Measurements from ENCODE around the gene ULBP2. TPM values are rescaled to one million over a fixed set of nuclear protein-coding genes. Genes with fewer than 3 reads are reported as not detected.
"Not testable (repeated sequence)": the region's sequence is repeated elsewhere in the genome, so short reads cannot be mapped to it uniquely, and the experiment has no call there.

Gene ULBP2
- total RNA-seq, 2 experiments from 2014 or later, result 0.90 to 1.2 TPM

- POLR2A ChIA-PET; H3K36me3 Mint-ChIP-seq; CTCF ChIA-PET; intact Hi-C loops (cut with micrococcal nuclease); DNase-seq; H3K27ac Mint-ChIP-seq; H3K4me3 Mint-ChIP-seq; H3K9me3 Mint-ChIP-seq: not testable (repeated sequence)
- Mint-ChIP-seq H3K27me3 (peaks cover 68% of the 10 kb centered on the region), H3K4me1 (ENCODE audit: low read depth) (peaks cover 19% of the 10 kb centered on the region)
Measured at GRCh38 chr6:149958124-149958523, 16.3 kb downstream of the ULBP2 start.

- CTCF ChIA-PET; DNase-seq; POLR2A ChIA-PET; H3K9me3 Mint-ChIP-seq; H3K27ac Mint-ChIP-seq; intact Hi-C loops (cut with micrococcal nuclease); H3K36me3 Mint-ChIP-seq; H3K4me3 Mint-ChIP-seq: not testable (repeated sequence)
- Mint-ChIP-seq H3K27me3 (peaks cover 75% of the 10 kb centered on the region), H3K4me1 (ENCODE audit: low read depth) (peaks cover 29% of the 10 kb centered on the region)
Measured at GRCh38 chr6:149959806-149960205, 18.0 kb downstream of the ULBP2 start.

GRCh38 chr6:149960488-149960887, 18.7 kb downstream of the ULBP2 start:
- peaks cover 29% of the 10 kb centered on the region for H3K4me1 Mint-ChIP-seq (ENCODE audit: low read depth)
- no peak overlapping the region for H3K4me3 Mint-ChIP-seq
- ChIA-PET POLR2A (no interaction called here), CTCF (no interaction called here)
- H3K36me3 Mint-ChIP-seq, result peaks cover 2% of the 10 kb centered on the region
- no peaks in the 10 kb centered on the region for H3K9me3 Mint-ChIP-seq
- no peak for DNase-seq
- no peak overlapping the region for H3K27ac Mint-ChIP-seq
- peaks cover 76% of the 10 kb centered on the region for H3K27me3 Mint-ChIP-seq
- intact Hi-C loops (cut with micrococcal nuclease), result no loop called here

GRCh38 chr6:149961728-149962425, 20.1 kb downstream of the ULBP2 start:
- Mint-ChIP-seq H3K4me3 (no peak overlapping the region), H3K27me3 (peaks cover 72% of the 10 kb centered on the region), H3K36me3 (peaks cover 2% of the 10 kb centered on the region), H3K9me3 (no peaks in the 10 kb centered on the region), H3K4me1 (ENCODE audit: low read depth) (peaks cover 29% of the 10 kb centered on the region), H3K27ac (peak overlapping the region; percentile 8)
- DNase-seq, result peak; percentile 62
- ChIA-PET POLR2A (no interaction called here), CTCF (interaction anchor here (0.8 to 2.2 kb wide), 3 partner anchors 46 to 109 kb away, joined by 3 to 7 read pairs (median 3); no protein-coding TSS in a partner anchor)
- intact Hi-C loops (cut with micrococcal nuclease), result loop anchor here (2.0 kb wide), 1 partner anchor 55 kb away; no protein-coding TSS in a partner anchor

GRCh38 chr6:149962461-149963211, 20.8 kb downstream of the ULBP2 start:
- peaks cover 2% of the 10 kb centered on the region for H3K36me3 Mint-ChIP-seq
- peaks cover 75% of the 10 kb centered on the region for H3K27me3 Mint-ChIP-seq
- ChIA-PET POLR2A (no interaction called here), CTCF (interaction anchor here (0.8 to 2.2 kb wide), 3 partner anchors 45 to 108 kb away, joined by 3 to 7 read pairs (median 3); no protein-coding TSS in a partner anchor)
- H3K9me3 Mint-ChIP-seq, result no peaks in the 10 kb centered on the region
- peaks cover 29% of the 10 kb centered on the region for H3K4me1 Mint-ChIP-seq (ENCODE audit: low read depth)
- intact Hi-C loops (cut with micrococcal nuclease), result loop anchor here (1.0 to 2.0 kb wide), 5 partner anchors 21 to 54 kb away; no protein-coding TSS in a partner anchor
- no peak overlapping the region for H3K27ac Mint-ChIP-seq
- H3K4me3 Mint-ChIP-seq, result peak overlapping the region; percentile 86
- no peak for DNase-seq

GRCh38 chr6:149963212-149963461, 21.3 kb downstream of the ULBP2 start:
- intact Hi-C loops (cut with micrococcal nuclease), result loop anchor here (1.0 to 2.0 kb wide), 5 partner anchors 22 to 54 kb away; no protein-coding TSS in a partner anchor
- peak; percentile 72 for DNase-seq
- Mint-ChIP-seq H3K27ac (peak overlapping the region; percentile 70), H3K4me1 (ENCODE audit: low read depth) (peaks cover 29% of the 10 kb centered on the region), H3K27me3 (peaks cover 75% of the 10 kb centered on the region), H3K4me3 (peak overlapping the region; percentile 86), H3K9me3 (no peaks in the 10 kb centered on the region), H3K36me3 (peaks cover 2% of the 10 kb centered on the region)
- POLR2A ChIA-PET, result no interaction called here
- CTCF ChIA-PET, result interaction anchor here (2.2 kb wide), 1 partner anchor 53 kb away, joined by 7 read pairs; no protein-coding TSS in a partner anchor

- H3K27me3 Mint-ChIP-seq, result peaks cover 75% of the 10 kb centered on the region
- peaks cover 29% of the 10 kb centered on the region for H3K4me1 Mint-ChIP-seq (ENCODE audit: low read depth)
- H3K9me3 Mint-ChIP-seq, result no peaks in the 10 kb centered on the region
- POLR2A ChIA-PET, result interaction anchor here (0.9 kb wide), 1 partner anchor 28 kb away, joined by 3 read pairs; no protein-coding TSS in a partner anchor
- peak; percentile 91 for DNase-seq
- CTCF ChIA-PET, result no interaction called here
- intact Hi-C loops (cut with micrococcal nuclease), result loop anchor here (1.0 to 2.0 kb wide), 5 partner anchors 22 to 53 kb away; no protein-coding TSS in a partner anchor
- peaks cover 2% of the 10 kb centered on the region for H3K36me3 Mint-ChIP-seq
- H3K4me3 Mint-ChIP-seq, result peak within 1 kb of the TSS; percentile 86
- peak within 1 kb of the TSS; percentile 70 for H3K27ac Mint-ChIP-seq
Measured at GRCh38 chr6:149963462-149964307, 21.9 kb downstream of the ULBP2 start, which contains the start of gene ULBP1. TSS of gene ULBP1 (plus strand) at chr6:149963943. CDS start at chr6:149964050, 107 bp downstream.

- CTCF ChIA-PET, result no interaction called here
- peak overlapping the region; percentile 86 for H3K4me3 Mint-ChIP-seq
- peak overlapping the region; percentile 11 for H3K27ac Mint-ChIP-seq
- H3K9me3 Mint-ChIP-seq, result no peaks in the 10 kb centered on the region
- H3K36me3 Mint-ChIP-seq, result peaks cover 2% of the 10 kb centered on the region
- peaks cover 25% of the 10 kb centered on the region for H3K4me1 Mint-ChIP-seq (ENCODE audit: low read depth)
- intact Hi-C loops (cut with micrococcal nuclease), result no loop called here
- DNase-seq, result peak; percentile 37
- peaks cover 72% of the 10 kb centered on the region for H3K27me3 Mint-ChIP-seq
- POLR2A ChIA-PET, result interaction anchor here (0.9 kb wide), 1 partner anchor 27 kb away, joined by 3 read pairs; no protein-coding TSS in a partner anchor
Measured at GRCh38 chr6:149964308-149965193, 22.7 kb downstream of the ULBP2 start.

GRCh38 chr6:149965194-149966020, 23.6 kb downstream of the ULBP2 start:
- ChIA-PET CTCF (no interaction called here), POLR2A (no interaction called here)
- no peak overlapping the region for H3K27ac Mint-ChIP-seq
- no peaks in the 10 kb centered on the region for H3K9me3 Mint-ChIP-seq
- H3K36me3 Mint-ChIP-seq, result peaks cover 2% of the 10 kb centered on the region
- intact Hi-C loops (cut with micrococcal nuclease), result no loop called here
- peak overlapping the region; percentile 86 for H3K4me3 Mint-ChIP-seq
- peaks cover 73% of the 10 kb centered on the region for H3K27me3 Mint-ChIP-seq
- H3K4me1 Mint-ChIP-seq (ENCODE audit: low read depth), result peaks cover 24% of the 10 kb centered on the region
- DNase-seq, result peak; percentile 31

- H3K4me3 Mint-ChIP-seq; intact Hi-C loops (cut with micrococcal nuclease); H3K9me3 Mint-ChIP-seq; DNase-seq; POLR2A ChIA-PET; H3K27ac Mint-ChIP-seq; CTCF ChIA-PET; H3K36me3 Mint-ChIP-seq: not testable (repeated sequence)
- peaks cover 24% of the 10 kb centered on the region for H3K4me1 Mint-ChIP-seq (ENCODE audit: low read depth)
- H3K27me3 Mint-ChIP-seq, result peaks cover 70% of the 10 kb centered on the region
Measured at GRCh38 chr6:149966319-149966718, 24.5 kb downstream of the ULBP2 start.
